Activated CD4-positive, CD25-positive, alpha-beta regulatory T cell treated with anti-CD3 and anti-CD28 coated beads, Interleukin-2, amount 50 U/mL, for 24 hours (primary cell): ENCODE data around the gene TSEN54.
"Not testable (repeated sequence)": the region's sequence is repeated elsewhere in the genome, so short reads cannot be mapped to it uniquely, and the experiment has no call there.

Experiments used
- ATAC-seq, 2 donors: fragments of 150-1000 bp; cut with Tn5 transposase; one replicate each; pipeline ENCODE4 v1.10.0; 2021; ENCODE audit warnings: mild to moderate bottlenecking in 1 of 2, moderate library complexity in 1 of 2

Gene TSEN54

GRCh38 chr17:75518983-75519537 lies 2.7 kb downstream of the TSEN54 start:
- ATAC-seq = no peak

GRCh38 chr17:75520413-75520812 lies 4.1 kb downstream of the TSEN54 start:
- not testable (repeated sequence) for ATAC-seq

- ATAC-seq = no peak
These were observed 5.0 kb downstream of the TSEN54 start for GRCh38 chr17:75521290-75521689.

GRCh38 chr17:75521951-75522727 lies 5.8 kb downstream of the TSEN54 start:
- ATAC-seq = no peak

- ATAC-seq = no peak
These were observed 7.3 kb downstream of the TSEN54 start for GRCh38 chr17:75523647-75524046.

GRCh38 chr17:75524269-75524969 lies 8.1 kb downstream of the TSEN54 start:
- no peak for ATAC-seq

- ATAC-seq = peak; percentile 90 to 93
These were observed 8.9 kb downstream of the TSEN54 start, which contains the start of gene LLGL2 for GRCh38 chr17:75524970-75525805. Gene LLGL2 (plus strand): TSS chr17:75525697. CDS start chr17:75543427, 17,730 bp downstream.

- no peak for ATAC-seq
These were observed 9.7 kb downstream of the TSEN54 start for GRCh38 chr17:75525806-75526554.

GRCh38 chr17:75526555-75527270 lies 10.4 kb downstream of the TSEN54 start:
- ATAC-seq = no peak

- ATAC-seq = no peak
These were observed 14.8 kb downstream of the TSEN54 start for GRCh38 chr17:75530837-75531720.

- ATAC-seq = no peak
These were observed 15.4 kb downstream of the TSEN54 start for GRCh38 chr17:75531721-75532072.

- ATAC-seq = peak; percentile 88 to 91
These were observed 18.8 kb downstream of the TSEN54 start for GRCh38 chr17:75535119-75535537.

GRCh38 chr17:75535871-75536270 lies 19.5 kb downstream of the TSEN54 start:
- ATAC-seq = no peak

- no peak for ATAC-seq
These were observed 20.0 kb downstream of the TSEN54 start for GRCh38 chr17:75536366-75536765.

- no peak for ATAC-seq
These were observed 23.8 kb downstream of the TSEN54 start for GRCh38 chr17:75539967-75540729.

- no peak for ATAC-seq
These were observed 24.7 kb downstream of the TSEN54 start for GRCh38 chr17:75540923-75541503.

GRCh38 chr17:75542229-75542628 lies 25.9 kb downstream of the TSEN54 start:
- no peak for ATAC-seq

GRCh38 chr17:75542728-75543336 lies 26.5 kb downstream of the TSEN54 start:
- no peak for ATAC-seq

- no peak for ATAC-seq
These were observed 27.9 kb downstream of the TSEN54 start for GRCh38 chr17:75544250-75544649.
